Omental fat pad (tissue), 4 donors: ENCODE data around the gene ADARB1. TPM values are rescaled to one million over a fixed set of nuclear protein-coding genes. Genes with fewer than 3 reads are reported as not detected.

Source experiments
- ATAC-seq: fragments of 150-250 bp; one replicate; pipeline ENCODE4 v1.9.1; 2016; ENCODE audit warnings: mild to moderate bottlenecking, moderate library complexity; ENCODE audit not compliant: low FRiP score
- DNase-seq: peaks from one replicate; pipeline ENCODE4 v3.0.0-alpha.2; 2019; ENCODE audit warnings: low spot score
- total RNA-seq, 4 donors: library from RNA; depleted of rRNA; stranded (reverse); fragments of >200 nt; gene quantifications; one replicate each; pipeline ENCODE4 v1.1.0, GENCODE V29; 2016
- TF ChIP-seq, protein P1 (sequence below), 3 donors: fragments of 450-650 bp; IDR thresholded peaks; one replicate each; pipeline ENCODE4 v1.5.1; 2016 to 2017; ENCODE audit warnings: antibody characterized with exemption in 3 of 3, mild to moderate bottlenecking in 3 of 3, moderate library complexity in 2 of 3

The ADARB1 gene
- total RNA-seq, 4 donors from 2014 or later, result 17.3 to 38.3 (median 23.3) TPM

DNA sequence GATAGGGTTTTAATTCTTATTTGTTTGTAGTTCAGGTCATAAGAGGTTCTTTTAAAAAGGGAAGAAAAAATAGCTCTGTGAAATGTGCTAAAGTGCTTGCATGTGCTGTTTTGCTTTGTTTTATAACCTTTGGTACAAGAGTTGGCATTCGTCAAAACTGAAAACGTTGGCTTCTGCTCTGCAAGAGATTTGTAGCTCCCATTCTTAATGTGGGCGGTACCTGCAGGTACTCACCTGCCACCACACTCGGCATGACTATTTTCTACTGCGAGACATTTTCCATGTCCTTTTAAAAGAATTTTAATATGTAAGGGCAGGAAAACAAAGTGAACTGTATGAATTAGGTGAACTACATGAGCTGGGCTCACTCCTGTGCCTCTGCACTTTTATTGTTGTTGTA, 92.6 kb downstream of the ADARB1 start:
- TF ChIP-seq, protein P1, sequence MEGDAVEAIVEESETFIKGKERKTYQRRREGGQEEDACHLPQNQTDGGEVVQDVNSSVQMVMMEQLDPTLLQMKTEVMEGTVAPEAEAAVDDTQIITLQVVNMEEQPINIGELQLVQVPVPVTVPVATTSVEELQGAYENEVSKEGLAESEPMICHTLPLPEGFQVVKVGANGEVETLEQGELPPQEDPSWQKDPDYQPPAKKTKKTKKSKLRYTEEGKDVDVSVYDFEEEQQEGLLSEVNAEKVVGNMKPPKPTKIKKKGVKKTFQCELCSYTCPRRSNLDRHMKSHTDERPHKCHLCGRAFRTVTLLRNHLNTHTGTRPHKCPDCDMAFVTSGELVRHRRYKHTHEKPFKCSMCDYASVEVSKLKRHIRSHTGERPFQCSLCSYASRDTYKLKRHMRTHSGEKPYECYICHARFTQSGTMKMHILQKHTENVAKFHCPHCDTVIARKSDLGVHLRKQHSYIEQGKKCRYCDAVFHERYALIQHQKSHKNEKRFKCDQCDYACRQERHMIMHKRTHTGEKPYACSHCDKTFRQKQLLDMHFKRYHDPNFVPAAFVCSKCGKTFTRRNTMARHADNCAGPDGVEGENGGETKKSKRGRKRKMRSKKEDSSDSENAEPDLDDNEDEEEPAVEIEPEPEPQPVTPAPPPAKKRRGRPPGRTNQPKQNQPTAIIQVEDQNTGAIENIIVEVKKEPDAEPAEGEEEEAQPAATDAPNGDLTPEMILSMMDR (IDR thresholded peaks at IDR 0.05), result no peak
- DNase-seq (no peak), ATAC-seq (no peak)

DNA sequence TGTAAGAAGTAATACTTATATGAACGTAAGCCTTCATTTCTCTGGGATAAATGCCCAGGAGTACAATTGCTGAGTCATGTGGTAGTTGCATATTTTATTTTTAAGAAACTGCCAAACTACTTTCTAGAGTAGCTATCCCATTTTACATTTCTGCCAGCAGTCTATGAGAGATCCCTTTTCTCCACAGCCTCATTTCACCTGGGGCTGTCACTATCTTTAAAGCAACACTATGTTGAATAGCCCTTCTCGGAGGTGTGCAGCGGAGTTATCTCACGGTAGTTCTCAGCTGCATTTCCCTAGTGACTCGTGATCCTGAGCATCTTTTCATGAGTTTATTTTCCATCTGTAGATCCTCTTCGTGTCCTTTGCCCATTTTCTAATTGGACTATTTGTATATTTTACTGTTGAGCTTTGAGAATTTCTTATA, 93.4 kb downstream of the ADARB1 start:
- TF ChIP-seq, protein P1 (IDR thresholded peaks at IDR 0.05), result no peak
- DNase-seq, result no peak
- ATAC-seq, result peak; percentile 69

DNA sequence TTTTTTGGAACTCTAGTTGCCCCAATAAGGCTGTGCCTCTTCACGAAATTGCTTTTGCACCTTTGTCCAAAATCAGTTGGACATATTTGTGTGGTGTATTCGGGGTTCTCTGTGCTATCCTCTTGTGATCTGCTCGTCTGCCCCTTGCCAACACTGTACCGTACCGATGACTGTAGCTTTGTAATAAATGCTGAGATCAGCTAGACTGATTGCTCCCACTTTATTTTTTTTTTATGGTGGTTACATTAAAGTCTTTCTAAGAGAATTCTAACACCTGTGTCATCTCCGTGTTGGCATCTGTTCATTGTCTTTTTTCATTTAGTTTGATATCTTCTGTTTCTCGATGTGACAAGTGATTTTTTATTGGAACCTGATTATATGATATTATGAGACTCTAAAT, 94.1 kb downstream of the ADARB1 start:
- no peak for ATAC-seq
- TF ChIP-seq, protein P1 (IDR thresholded peaks at IDR 0.05), result no peak
- no peak for DNase-seq

DNA sequence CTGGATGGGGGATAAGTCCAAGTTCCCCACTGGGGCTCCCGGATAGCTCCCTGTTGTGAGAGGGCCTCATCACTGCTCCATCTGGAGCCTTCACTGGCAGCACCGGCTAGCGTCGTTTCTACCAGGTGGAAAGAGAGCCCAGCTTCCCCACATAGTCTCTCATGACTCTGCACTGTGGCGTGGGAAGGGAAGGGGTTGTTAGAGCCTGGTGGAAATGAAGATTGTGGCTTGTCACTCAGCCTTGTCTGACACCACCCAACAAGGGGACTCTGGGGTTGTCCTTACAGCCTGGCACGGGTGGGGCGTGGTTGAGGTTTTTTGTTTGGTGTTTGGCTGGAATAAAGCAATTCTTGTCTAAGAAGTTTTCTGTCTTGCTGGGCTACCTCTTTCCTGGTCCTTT, 94.6 kb downstream of the ADARB1 start:
- ATAC-seq, result no peak
- TF ChIP-seq, protein P1 (IDR thresholded peaks at IDR 0.05), result no peak
- DNase-seq, result no peak

DNA sequence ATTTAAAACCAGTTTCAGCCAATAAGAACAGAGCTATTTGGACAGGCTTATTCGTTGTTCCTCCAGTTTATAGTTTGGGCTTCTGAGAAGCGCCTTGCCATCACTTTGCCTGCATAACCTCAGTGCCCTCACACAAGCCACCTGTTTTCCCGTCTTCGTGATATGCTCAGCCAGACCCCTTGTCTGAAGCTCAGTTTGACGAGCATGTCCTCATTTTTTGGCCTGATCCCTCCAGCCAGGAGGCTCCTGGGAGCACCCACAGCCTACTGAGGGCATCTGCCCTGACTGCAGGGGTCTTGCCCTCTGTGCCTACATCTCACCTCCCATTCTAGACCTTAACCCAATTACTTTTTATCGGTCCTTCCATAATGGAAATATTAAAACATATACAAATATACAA, 95.3 kb downstream of the ADARB1 start:
- ATAC-seq (no peak), DNase-seq (no peak)
- TF ChIP-seq, protein P1 (IDR thresholded peaks at IDR 0.05), result no peak

DNA sequence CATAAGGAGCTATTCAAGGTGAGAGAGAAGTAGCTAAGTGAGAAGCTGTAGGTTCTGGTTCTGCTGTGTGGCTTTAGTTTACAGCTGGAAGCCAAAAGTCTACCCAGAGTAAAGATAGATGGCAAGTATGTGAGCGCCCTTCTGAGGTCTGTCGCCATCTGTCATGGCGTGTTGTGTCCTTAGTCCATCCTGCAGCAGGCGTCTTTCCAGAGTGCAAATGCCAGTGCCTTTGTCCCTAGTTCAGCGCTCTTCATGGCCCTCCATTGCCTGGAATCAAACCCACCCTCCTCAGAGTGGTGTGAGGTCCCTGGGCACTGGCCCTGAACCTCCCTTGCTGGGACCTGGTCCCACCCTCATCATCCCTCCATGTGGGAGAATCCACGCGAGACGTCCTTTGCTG, 96.6 kb downstream of the ADARB1 start:
- TF ChIP-seq, protein P1 (IDR thresholded peaks at IDR 0.05), result no peak
- ATAC-seq (no peak), DNase-seq (no peak)

DNA sequence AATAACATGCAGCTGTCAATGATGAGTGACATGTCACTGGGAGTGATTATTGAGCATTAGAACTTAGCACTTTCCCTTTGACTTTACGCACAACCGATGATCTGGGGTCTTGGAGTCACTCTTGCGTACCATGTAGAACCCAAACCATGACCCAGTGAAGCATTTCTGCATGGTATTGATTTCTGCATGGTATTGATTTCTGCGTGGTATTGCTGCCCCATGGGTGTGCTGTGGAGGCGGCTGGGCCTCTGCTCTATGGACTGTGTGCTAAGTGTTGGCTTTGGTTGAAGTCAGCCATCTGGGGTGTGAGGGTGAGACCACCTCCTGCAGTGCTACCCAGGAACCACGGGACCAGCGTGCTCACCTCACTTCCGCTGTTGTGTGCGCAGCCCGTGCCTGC, 98.0 kb downstream of the ADARB1 start:
- no peak for DNase-seq
- TF ChIP-seq, protein P1 (IDR thresholded peaks at IDR 0.05), result no peak
- no peak for ATAC-seq
